Astrocyte (in vitro differentiated cells and primary cell): ENCODE results near the gene DYNLT2.

Source experiments
- CTCF ChIP-seq: IDR thresholded peaks from 2 replicates; pipeline ENCODE4 v1.5.1; 2011; ENCODE audit warnings: low read depth, mild to moderate bottlenecking, inconsistent platforms, low read length, moderate library complexity; ENCODE audit not compliant: insufficient read depth
- EZH2 ChIP-seq: IDR thresholded peaks from 2 replicates; pipeline ENCODE4 v1.6.1; 2012; ENCODE audit warnings: mild to moderate bottlenecking, low read length, inconsistent platforms; ENCODE audit not compliant: insufficient read depth

- no peak for TF ChIP-seq CTCF
- TF ChIP-seq EZH2, result no peak
Observed at GRCh38 chr6:169780571-169781091, 29.3 kb upstream of the DYNLT2 start.
